T-cell (primary cell): ENCODE measurements around the gene CTBP2. TPM values are rescaled to one million over a fixed set of nuclear protein-coding genes. Genes with fewer than 3 reads are reported as not detected.

Experiments used
- ATAC-seq, 4 experiments: fragments of 200-7000 bp in 3 of 4; fragments of 150-1000 bp in 1 of 4; cut with Tn5 transposase; replicated peaks in 1 of 4; 1 replicate in 3 of 4; 2 replicates in 1 of 4; pipeline ENCODE4 v1.10.0; 2021; ENCODE audit warnings: moderate library complexity in 3 of 4, mild to moderate bottlenecking in 2 of 4, moderate number of reproducible peaks in 1 of 4
- CTCF ChIA-PET, 2 donors: fragments of 300-600 bp; sonication (Branson Sonifier 250); formaldehyde crosslinking; loops; one replicate each; lab custom pipeline; 2022; ENCODE audit warnings: antibody characterized with exemption in 2 of 2; lab: Charles Lee
- POLR2A ChIA-PET, 2 donors: fragments of 300-600 bp; sonication (Branson Sonifier 250); formaldehyde crosslinking; loops; one replicate each; lab custom pipeline; 2022; ENCODE audit warnings: antibody characterized with exemption in 2 of 2; lab: Charles Lee
- DNase-seq, 35 experiments: peaks; one replicate each; pipeline versions ENCODE4 v3.0.0 to v3.0.0-alpha.2; 2013 to 2023
- H3K27ac ChIP-seq: one replicate; pipeline ENCODE4 v1.5.1; 2013; ENCODE audit warnings: low read length
- H3K27me3 ChIP-seq, 2 experiments: replicated peaks in 1 of 2; 1 replicate in 1 of 2; 2 replicates in 1 of 2; pipeline versions ENCODE4 v1.6.1 to v1.7.0; 2013; ENCODE audit warnings: low read length in 1 of 2, mixed read lengths in 1 of 2; ENCODE audit not compliant: control insufficient read depth in 2 of 2, insufficient read depth in 2 of 2; ENCODE audit errors: extremely low read depth in 1 of 2
- H3K36me3 ChIP-seq, 2 donors: 1 replicate in 1 of 2; 2 replicates in 1 of 2; pipeline versions ENCODE4 v1.6.1 to v1.7.0; 2013; ENCODE audit warnings: low read length in 1 of 2; ENCODE audit not compliant: control insufficient read depth in 2 of 2, insufficient read depth in 1 of 2; ENCODE audit errors: extremely low read depth in 1 of 2
- H3K4me1 ChIP-seq, 2 experiments: 1 replicate in 1 of 2; 2 replicates in 1 of 2; pipeline versions ENCODE4 v1.6.1 to v1.7.0; 2013; ENCODE audit warnings: low read length in 2 of 2, mixed read lengths in 1 of 2; ENCODE audit not compliant: insufficient read depth in 2 of 2, control insufficient read depth in 1 of 2; ENCODE audit errors: extremely low read depth in 1 of 2
- H3K4me3 ChIP-seq, 2 donors: 1 replicate in 1 of 2; 2 replicates in 1 of 2; pipeline versions ENCODE4 v1.5.1 to v1.7.0; 2013; ENCODE audit warnings: mild to moderate bottlenecking in 2 of 2, low read length in 1 of 2, moderate library complexity in 1 of 2; ENCODE audit not compliant: control insufficient read depth in 1 of 2; ENCODE audit errors: extremely low read depth in 1 of 2
- H3K9me3 ChIP-seq: 2 replicates; pipeline ENCODE4 v1.7.0; 2013
- H3K27ac Mint-ChIP-seq, 2 donors: one replicate each; pipeline ENCODE4 v1.8.0; 2020 to 2021; ENCODE audit warnings: mild to moderate bottlenecking in 2 of 2, mixed read lengths in 2 of 2
- H3K27me3 Mint-ChIP-seq, 2 donors: one replicate each; pipeline ENCODE4 v1.8.0; 2021 to 2022; ENCODE audit warnings: mixed read lengths in 2 of 2
- H3K36me3 Mint-ChIP-seq: one replicate; pipeline ENCODE4 v1.8.0; 2021; ENCODE audit warnings: mixed read lengths
- H3K4me1 Mint-ChIP-seq, 3 donors: one replicate each; pipeline ENCODE4 v1.8.0; 2020 to 2022; ENCODE audit warnings: mixed read lengths in 3 of 3, mild to moderate bottlenecking in 1 of 3
- H3K4me3 Mint-ChIP-seq, 3 donors: one replicate each; pipeline ENCODE4 v1.8.0; 2020 to 2022; ENCODE audit warnings: mild to moderate bottlenecking in 3 of 3, mixed read lengths in 3 of 3, moderate library complexity in 3 of 3
- H3K9me3 Mint-ChIP-seq, 3 donors: one replicate each; pipeline ENCODE4 v1.8.0; 2020 to 2022; ENCODE audit warnings: mixed read lengths in 3 of 3
- WGBS: methylation state at CpG from one replicate; pipeline ENCODE4 v1.1.5; 2013; ENCODE audit warnings: missing lambda C conversion rate; ENCODE audit not compliant: insufficient coverage; 5-methylcytosine and 5-hydroxymethylcytosine counted together
- total RNA-seq, 35 experiments: library from RNA in 6 of 35; stranded (reverse) in 6 of 35; fragments of 120-200 nt in 1 of 35; gene quantifications; one replicate each; pipeline versions ENCODE4 v1.2.1 to v1.2.4 and lab custom pipeline; 2013 to 2026

The CTBP2 gene
- 1 to 10 TPM; 1.1 to 5.8 (median 3.1) TPM for total RNA-seq
- total RNA-seq (2013): 4.1 TPM
- 0.92 to 11.2 (median 2.1) reads per million in 29 experiments for total RNA-seq (lab: John Stamatoyannopoulos, UW)

GRCh38 chr10:125159932-125160855 is at the start of gene CTBP2:
TSS of gene CTBP2 (minus strand) at chr10:125160563.
- H3K27me3 Mint-ChIP-seq: peaks cover 42 to 52% of the 10 kb centered on the region in 2 donors
- H3K27ac Mint-ChIP-seq: no peak within 1 kb of the TSS
- no peaks in the 10 kb centered on the region for H3K36me3 Mint-ChIP-seq
- peak within 1 kb of the TSS; percentile 63 to 70 (median 65) for H3K4me3 Mint-ChIP-seq
- Histone ChIP-seq H3K4me3 (peak within 1 kb of the TSS; percentile 23 to 62), H3K4me1 (peaks cover 2 to 13% of the 10 kb centered on the region in 2 experiments), H3K36me3 (no peaks in the 10 kb centered on the region), H3K9me3 (no peaks in the 10 kb centered on the region), H3K27me3 (peaks cover 0 to 34% of the 10 kb centered on the region in 2 experiments), H3K27ac (no peak within 1 kb of the TSS)
- ChIA-PET CTCF (no interaction called here), POLR2A (no interaction called here)
- WGBS: 1% methylated on average over 47 of the region's 103 CpGs
- no peak for ATAC-seq
- no peaks in the 10 kb centered on the region for H3K9me3 Mint-ChIP-seq
- H3K4me1 Mint-ChIP-seq: peaks cover 6 to 9% (median 8%) of the 10 kb centered on the region in 3 donors
- DNase-seq: peak in 1 of 35 experiments; percentile 6

- H3K4me3 ChIP-seq: no peak overlapping the region
- H3K27ac Mint-ChIP-seq: no peak overlapping the region
- peaks cover 0 to 7% of the 10 kb centered on the region in 2 experiments for H3K27me3 ChIP-seq
- H3K4me1 Mint-ChIP-seq: no peaks in the 10 kb centered on the region
- 70% methylated on average over 1 of the region's 10 CpGs for WGBS
- ChIA-PET CTCF (no interaction called here), POLR2A (no interaction called here)
- DNase-seq (no peak), ATAC-seq (no peak)
- no peak overlapping the region for H3K4me3 Mint-ChIP-seq
- peaks cover 8 to 9% of the 10 kb centered on the region in 2 donors for H3K27me3 Mint-ChIP-seq
- no peaks in the 10 kb centered on the region for H3K36me3 ChIP-seq
- no peaks in the 10 kb centered on the region for H3K4me1 ChIP-seq
- no peaks in the 10 kb centered on the region for H3K36me3 Mint-ChIP-seq
- no peaks in the 10 kb centered on the region for H3K9me3 ChIP-seq
- H3K9me3 Mint-ChIP-seq: no peaks in the 10 kb centered on the region
- no peak overlapping the region for H3K27ac ChIP-seq
Observed at GRCh38 chr10:125209591-125210355, 49.4 kb upstream of the CTBP2 start.

GRCh38 chr10:125208854-125209565 is 48.6 kb upstream of the CTBP2 start:
- Mint-ChIP-seq H3K27ac (no peak overlapping the region), H3K36me3 (no peaks in the 10 kb centered on the region), H3K27me3 (peaks cover 8 to 9% of the 10 kb centered on the region in 2 donors)

GRCh38 chr10:125206623-125207022 is 46.3 kb upstream of the CTBP2 start:
- Histone ChIP-seq H3K4me3 (no peak overlapping the region), H3K9me3 (no peaks in the 10 kb centered on the region), H3K27me3 (peaks cover 0 to 15% of the 10 kb centered on the region in 2 experiments), H3K4me1 (no peaks in the 10 kb centered on the region), H3K27ac (no peak overlapping the region), H3K36me3 (no peaks in the 10 kb centered on the region)
- Mint-ChIP-seq H3K36me3 (no peaks in the 10 kb centered on the region), H3K27me3 (peaks cover 0 to 5% of the 10 kb centered on the region in 2 donors), H3K4me1 (no peaks in the 10 kb centered on the region), H3K4me3 (no peak overlapping the region), H3K9me3 (no peaks in the 10 kb centered on the region), H3K27ac (no peak overlapping the region)
- no CpG with 5 or more reads among the region's 5 CpGs for WGBS
- POLR2A ChIA-PET: no interaction called here
- no peak for ATAC-seq
- CTCF ChIA-PET: no interaction called here
- no peak for DNase-seq

More at GRCh38 chr10:125208854-125209565, 48.6 kb upstream of the CTBP2 start:
- H3K4me1 Mint-ChIP-seq: no peaks in the 10 kb centered on the region
- ATAC-seq (no peak), DNase-seq (no peak)
- ChIA-PET CTCF (no interaction called here), POLR2A (no interaction called here)
- no peak overlapping the region for H3K4me3 Mint-ChIP-seq
- Histone ChIP-seq H3K27me3 (peaks cover 0 to 7% of the 10 kb centered on the region in 2 experiments), H3K9me3 (no peaks in the 10 kb centered on the region), H3K27ac (no peak overlapping the region), H3K36me3 (no peaks in the 10 kb centered on the region), H3K4me3 (no peak overlapping the region), H3K4me1 (no peaks in the 10 kb centered on the region)
- no peaks in the 10 kb centered on the region for H3K9me3 Mint-ChIP-seq
- 89% methylated on average over 12 of the region's 23 CpGs for WGBS

GRCh38 chr10:125205431-125205830 is 45.1 kb upstream of the CTBP2 start:
- Histone ChIP-seq H3K27ac (no peak overlapping the region), H3K27me3 (peaks cover 0 to 21% of the 10 kb centered on the region in 2 experiments), H3K9me3 (no peaks in the 10 kb centered on the region), H3K4me1 (no peaks in the 10 kb centered on the region), H3K4me3 (no peak overlapping the region), H3K36me3 (no peaks in the 10 kb centered on the region)
- no peaks in the 10 kb centered on the region for H3K36me3 Mint-ChIP-seq
- DNase-seq (no peak), ATAC-seq (no peak)
- POLR2A ChIA-PET: interaction anchor here in 1 of 2 donors (0.5 kb wide), 1 partner anchor 1565 kb away, joined by 3 read pairs; no protein-coding TSS in a partner anchor
- CTCF ChIA-PET: no interaction called here
- no peak overlapping the region for H3K27ac Mint-ChIP-seq
- H3K4me1 Mint-ChIP-seq: no peaks in the 10 kb centered on the region
- no peak overlapping the region for H3K4me3 Mint-ChIP-seq
- 72% methylated on average over 2 of the region's 2 CpGs for WGBS
- H3K27me3 Mint-ChIP-seq: peaks cover 3 to 12% of the 10 kb centered on the region in 2 donors
- H3K9me3 Mint-ChIP-seq: no peaks in the 10 kb centered on the region

GRCh38 chr10:125204400-125204799 is 44.0 kb upstream of the CTBP2 start:
- H3K27me3 Mint-ChIP-seq: peaks cover 3 to 16% of the 10 kb centered on the region in 2 donors
- no peak overlapping the region for H3K27ac Mint-ChIP-seq
- H3K4me3 Mint-ChIP-seq: no peak overlapping the region

More at GRCh38 chr10:125204400-125204799, 44.0 kb upstream of the CTBP2 start:
- Histone ChIP-seq H3K27me3 (peaks cover 0 to 23% of the 10 kb centered on the region in 2 experiments), H3K4me3 (no peak overlapping the region), H3K27ac (no peak overlapping the region), H3K4me1 (no peaks in the 10 kb centered on the region), H3K36me3 (no peaks in the 10 kb centered on the region), H3K9me3 (no peaks in the 10 kb centered on the region)
- Mint-ChIP-seq H3K4me1 (no peaks in the 10 kb centered on the region), H3K36me3 (no peaks in the 10 kb centered on the region), H3K9me3 (no peaks in the 10 kb centered on the region)
- ChIA-PET CTCF (no interaction called here), POLR2A (no interaction called here)
- DNase-seq (no peak), ATAC-seq (no peak)
- no CpG with 5 or more reads among the region's 5 CpGs for WGBS
